AG09309 (cell line): ENCODE results near the gene DENND1C.

Source experiments
- DNase-seq: peaks from one replicate; pipeline ENCODE4 v3.0.0-alpha.2; 2010; ENCODE audit warnings: low read depth
- H3K4me3 ChIP-seq: 2 replicates; pipeline ENCODE4 v1.5.1; 2011; ENCODE audit warnings: mild to moderate bottlenecking, low read depth, low read length, moderate library complexity; ENCODE audit not compliant: control insufficient read depth
- TF ChIP-seq, protein P1 (sequence below): IDR thresholded peaks from 2 replicates; pipeline ENCODE4 v1.5.1; 2011; ENCODE audit warnings: mild to moderate bottlenecking, low read depth, low read length, inconsistent platforms; ENCODE audit not compliant: insufficient read depth, control insufficient read depth; ENCODE audit errors: missing control alignments

DENND1C gene

DNA sequence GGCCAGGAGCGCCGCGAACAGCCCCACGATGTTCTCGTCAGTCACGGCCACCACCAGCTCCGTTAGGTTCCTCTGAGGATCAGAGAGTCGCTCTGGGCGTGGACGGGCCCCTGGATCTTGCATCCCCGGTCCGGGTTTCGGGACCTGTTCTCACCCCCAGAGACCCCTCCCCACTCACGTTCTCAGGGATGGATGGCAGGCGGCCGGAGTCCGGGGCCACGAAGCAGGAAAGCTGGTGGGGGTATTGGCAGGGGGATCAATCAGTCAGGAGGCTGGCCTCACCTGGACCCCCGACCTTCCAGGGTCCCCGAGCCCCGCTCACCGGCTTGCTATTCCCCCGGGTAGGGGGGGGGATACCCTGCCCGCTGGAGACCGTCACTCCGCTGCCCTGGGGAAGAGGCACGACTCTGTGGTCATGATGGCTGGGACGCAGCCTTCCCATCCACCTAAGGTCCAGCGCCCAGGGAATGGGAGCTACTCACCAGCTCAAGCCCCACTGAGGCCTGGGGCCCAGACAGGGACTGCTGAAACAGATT lies 4.6 kb downstream of the DENND1C start:
- H3K4me3 ChIP-seq = no peak overlapping the region
- TF ChIP-seq, protein P1, sequence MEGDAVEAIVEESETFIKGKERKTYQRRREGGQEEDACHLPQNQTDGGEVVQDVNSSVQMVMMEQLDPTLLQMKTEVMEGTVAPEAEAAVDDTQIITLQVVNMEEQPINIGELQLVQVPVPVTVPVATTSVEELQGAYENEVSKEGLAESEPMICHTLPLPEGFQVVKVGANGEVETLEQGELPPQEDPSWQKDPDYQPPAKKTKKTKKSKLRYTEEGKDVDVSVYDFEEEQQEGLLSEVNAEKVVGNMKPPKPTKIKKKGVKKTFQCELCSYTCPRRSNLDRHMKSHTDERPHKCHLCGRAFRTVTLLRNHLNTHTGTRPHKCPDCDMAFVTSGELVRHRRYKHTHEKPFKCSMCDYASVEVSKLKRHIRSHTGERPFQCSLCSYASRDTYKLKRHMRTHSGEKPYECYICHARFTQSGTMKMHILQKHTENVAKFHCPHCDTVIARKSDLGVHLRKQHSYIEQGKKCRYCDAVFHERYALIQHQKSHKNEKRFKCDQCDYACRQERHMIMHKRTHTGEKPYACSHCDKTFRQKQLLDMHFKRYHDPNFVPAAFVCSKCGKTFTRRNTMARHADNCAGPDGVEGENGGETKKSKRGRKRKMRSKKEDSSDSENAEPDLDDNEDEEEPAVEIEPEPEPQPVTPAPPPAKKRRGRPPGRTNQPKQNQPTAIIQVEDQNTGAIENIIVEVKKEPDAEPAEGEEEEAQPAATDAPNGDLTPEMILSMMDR = no peak
- DNase-seq = no peak

DNA sequence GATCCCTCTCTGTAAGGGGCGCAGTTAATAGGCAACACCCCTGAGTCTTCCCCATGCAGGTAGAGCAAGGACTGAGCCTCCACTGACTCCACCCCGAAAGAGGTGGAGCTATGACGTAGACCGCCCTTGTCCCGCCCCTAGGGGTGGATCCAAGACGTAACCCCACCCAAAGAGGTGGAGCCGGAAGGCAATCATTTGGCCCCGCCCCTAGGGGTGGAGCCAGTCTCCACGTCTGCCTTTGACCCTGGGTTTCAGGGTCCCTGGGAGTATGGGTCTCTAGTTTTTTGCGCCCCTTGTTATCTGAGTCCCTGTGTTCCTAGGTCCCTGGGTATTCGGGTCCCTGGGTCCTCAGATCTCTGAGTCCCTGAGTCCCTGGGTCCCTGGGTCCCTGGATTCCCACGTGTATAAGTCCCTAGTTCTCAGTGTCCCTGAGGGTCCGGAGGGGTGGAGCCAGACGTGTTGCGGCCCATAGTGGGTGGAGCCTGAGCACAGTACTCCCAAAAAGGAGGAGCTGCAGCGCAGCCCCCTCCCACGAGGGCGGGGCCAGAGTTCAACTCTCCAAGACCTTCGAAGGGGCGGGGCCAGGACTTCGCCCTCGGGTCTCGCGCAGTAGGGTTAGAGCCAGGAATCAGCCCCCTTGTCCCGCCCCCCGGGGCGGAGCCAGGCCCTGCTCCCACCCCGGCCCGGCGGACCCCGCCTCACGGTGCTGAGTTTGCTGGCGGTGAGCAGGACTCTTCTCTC lies 5.3 kb downstream of the DENND1C start:
- DNase-seq = no peak
- H3K4me3 ChIP-seq = no peak overlapping the region
- TF ChIP-seq, protein P1 = no peak

DNA sequence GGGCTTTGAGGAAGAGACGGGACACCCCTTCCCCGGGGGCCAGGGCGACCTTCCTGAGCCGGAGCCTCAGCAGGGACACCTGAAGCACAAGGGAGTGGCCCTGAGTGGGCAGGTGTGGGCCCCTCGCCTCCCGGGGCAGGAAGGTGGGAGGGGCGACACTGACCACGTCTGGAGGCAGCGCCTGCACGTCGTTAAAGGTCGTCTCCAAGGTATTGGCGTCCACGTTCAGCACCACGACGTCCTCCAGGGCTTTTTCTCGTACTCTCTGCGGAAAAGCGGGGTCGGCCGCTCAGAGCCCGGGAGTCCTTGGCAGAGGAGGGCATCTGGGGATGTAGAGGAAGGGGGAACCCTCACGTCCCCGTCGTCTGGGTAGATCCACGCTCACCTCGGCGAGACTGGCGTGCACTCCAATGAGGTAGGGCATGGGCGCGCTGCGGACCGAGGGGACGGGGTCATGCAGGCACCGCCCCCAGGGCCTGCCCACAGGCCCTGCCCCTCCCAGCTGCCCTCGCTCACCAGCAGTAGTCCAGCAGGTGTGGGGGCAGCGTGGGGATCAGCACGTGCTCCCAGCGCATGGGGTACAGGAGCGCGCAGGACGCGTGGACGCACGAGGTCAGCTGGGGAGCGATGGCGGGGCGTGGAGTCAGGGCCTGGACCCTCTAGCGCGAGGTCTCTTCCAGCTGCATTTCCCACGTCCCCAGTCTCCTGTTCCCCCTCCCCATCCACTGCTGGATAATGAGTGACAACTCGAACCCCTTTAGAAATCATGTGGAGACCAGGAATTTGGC lies 6.1 kb downstream of the DENND1C start:
- TF ChIP-seq, protein P1 = no peak
- no peak overlapping the region for H3K4me3 ChIP-seq
- no peak for DNase-seq

DNA sequence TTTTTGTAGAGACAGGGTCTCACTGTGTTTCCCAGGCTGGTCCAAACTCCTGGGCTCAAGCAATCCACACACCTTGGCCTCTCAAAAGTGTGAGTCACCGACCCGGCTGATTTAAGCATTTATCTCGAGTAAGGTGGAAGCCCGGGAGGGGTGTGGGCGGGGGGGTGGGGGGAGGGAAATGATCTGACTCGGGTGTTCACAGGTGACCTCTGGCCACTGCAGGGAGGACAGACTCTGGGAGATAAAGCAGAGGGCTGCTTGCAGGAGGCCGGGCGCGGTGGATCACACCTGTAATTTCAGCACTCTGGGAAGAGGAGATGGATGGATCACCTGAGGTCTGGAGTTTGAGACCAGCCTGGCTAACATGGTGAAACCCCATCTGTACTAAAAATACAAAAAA lies 7.9 kb downstream of the DENND1C start:
- H3K4me3 ChIP-seq = no peak overlapping the region
- no peak for DNase-seq
- TF ChIP-seq, protein P1 = no peak

DNA sequence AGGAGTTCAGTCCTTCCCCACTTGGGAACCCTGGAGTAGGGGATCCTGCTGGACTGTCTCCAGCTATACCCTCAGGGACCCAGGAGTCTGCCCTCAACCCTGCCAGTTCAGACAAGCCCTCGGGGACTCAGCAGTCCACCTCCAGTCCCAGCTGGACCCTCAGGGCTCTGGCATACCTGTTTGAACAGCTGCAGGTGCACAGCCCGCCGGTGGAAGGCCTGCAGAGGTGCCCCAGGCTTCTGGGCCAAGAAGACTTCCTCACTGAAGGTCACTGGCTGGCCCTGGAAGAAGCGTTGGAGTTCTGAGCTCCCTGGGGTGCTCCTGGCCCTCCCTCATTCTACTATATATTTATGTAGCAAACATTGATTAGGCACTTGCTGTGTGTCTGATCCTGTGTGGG lies 8.9 kb downstream of the DENND1C start:
- no peak overlapping the region for H3K4me3 ChIP-seq
- TF ChIP-seq, protein P1 = no peak
- no peak for DNase-seq

DNA sequence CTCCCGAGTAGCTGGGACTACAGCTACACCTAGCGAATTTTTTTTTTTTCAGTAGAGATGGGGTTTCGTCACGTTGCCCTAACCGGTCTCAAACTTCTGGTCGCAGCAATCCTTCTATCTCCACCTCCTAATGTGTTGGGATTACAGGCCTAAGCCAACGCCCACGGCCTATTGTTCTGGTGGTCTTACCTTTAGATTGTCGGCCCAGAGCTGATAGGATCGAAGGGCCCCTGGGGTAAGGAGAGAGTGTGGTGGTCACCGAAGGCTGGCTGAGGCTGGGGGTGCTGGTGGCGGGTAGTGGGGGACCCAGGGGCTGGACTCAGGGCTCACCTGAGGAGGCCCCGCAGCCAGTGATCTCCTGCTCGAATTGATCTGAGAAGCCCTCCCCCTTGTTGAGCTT lies 10.5 kb downstream of the DENND1C start:
- no peak overlapping the region for H3K4me3 ChIP-seq
- DNase-seq = no peak
- TF ChIP-seq, protein P1 = no peak
